H1 (cell line): ENCODE data around the gene FAM9C. TPM values are rescaled to one million over a fixed set of nuclear protein-coding genes. Genes with fewer than 3 reads are reported as not detected.

Experiments
- CTCF ChIA-PET: fragments of 300-600 bp; sonication (Branson Sonifier 250); formaldehyde crosslinking; loops from one replicate; lab custom pipeline; 2021; ENCODE audit not compliant: partially characterized antibody; lab: Charles Lee
- POLR2A ChIA-PET: fragments of 300-600 bp; sonication (Branson Sonifier 250); formaldehyde crosslinking; loops from one replicate; lab custom pipeline; 2021; ENCODE audit warnings: inconsistent platforms; ENCODE audit not compliant: partially characterized antibody; lab: Charles Lee
- DNase-seq, 2 experiments: peaks; one replicate each; pipeline versions ENCODE4 v3.0.0 to v3.0.0-alpha.2; 2010 to 2022; ENCODE audit warnings: low spot score in 2 of 2, low read depth in 1 of 2, mixed read lengths in 1 of 2
- FAIRE-seq: peaks from 2 replicates; lab custom pipeline; 2011; peaks lifted over from hg19 to GRCh38; lab: Jason Lieb, UNC
- H2AFZ ChIP-seq: 2 replicates; pipeline ENCODE4 v1.8.1; 2012; ENCODE audit warnings: low read length, inconsistent platforms
- H2AK5ac ChIP-seq: 2 replicates; pipeline ENCODE4 v1.6.1; 2013; ENCODE audit warnings: low read depth, low read length
- H2BK120ac ChIP-seq: replicated peaks from 2 replicates; pipeline ENCODE3; 2013; ENCODE audit warnings: low read depth, low read length, inconsistent platforms
- H2BK12ac ChIP-seq: 2 replicates; pipeline ENCODE4 v1.6.1; 2013; ENCODE audit warnings: low read depth, low read length
- H2BK15ac ChIP-seq: 2 replicates; pipeline ENCODE4 v1.6.1; 2013; ENCODE audit warnings: low read length
- H2BK20ac ChIP-seq: 2 replicates; pipeline ENCODE4 v1.6.1; 2013; ENCODE audit warnings: low read length
- H2BK5ac ChIP-seq: 2 replicates; pipeline ENCODE4 v1.6.1; 2013; ENCODE audit warnings: low read depth, low read length
- H3K14ac ChIP-seq: 2 replicates; pipeline ENCODE4 v1.6.1; 2013; ENCODE audit warnings: inconsistent platforms; ENCODE audit not compliant: insufficient read length
- H3K18ac ChIP-seq: 2 replicates; pipeline ENCODE4 v1.6.1; 2013; ENCODE audit warnings: low read length; ENCODE audit errors: extremely low read depth
- H3K23ac ChIP-seq: 2 replicates; pipeline ENCODE4 v1.6.1; 2013; ENCODE audit warnings: inconsistent platforms; ENCODE audit not compliant: insufficient read length
- H3K23me2 ChIP-seq: 2 replicates; pipeline ENCODE4 v1.6.1; 2013; ENCODE audit warnings: low read depth, low read length
- H3K27ac ChIP-seq: 2 replicates; pipeline ENCODE4 v1.6.1; 2011; ENCODE audit warnings: low read depth, low read length, inconsistent platforms
- H3K27me3 ChIP-seq, 4 experiments: replicated peaks in 1 of 4; 1 replicate in 1 of 4; 2 replicates in 3 of 4; pipeline versions ENCODE4 v1.6.1 to v1.8.1; 2011 to 2013; ENCODE audit warnings: low read length in 3 of 4, mild to moderate bottlenecking in 3 of 4, inconsistent platforms in 2 of 4, mixed read lengths in 2 of 4, moderate library complexity in 1 of 4; ENCODE audit not compliant: control insufficient read depth in 3 of 4, insufficient read depth in 3 of 4; ENCODE audit errors: extremely low read depth in 1 of 4
- H3K36me3 ChIP-seq, 4 experiments: 2 replicates each; pipeline versions ENCODE4 v1.6.1 to v1.8.1; 2011 to 2013; ENCODE audit warnings: mild to moderate bottlenecking in 4 of 4, low read length in 3 of 4, moderate library complexity in 2 of 4, control low read depth in 1 of 4, inconsistent platforms in 1 of 4; ENCODE audit not compliant: insufficient read depth in 4 of 4, control insufficient read depth in 2 of 4
- H3K4ac ChIP-seq: replicated peaks from 2 replicates; pipeline ENCODE3; 2013; ENCODE audit warnings: low read length, low read depth, mixed read lengths, inconsistent platforms; ENCODE audit not compliant: insufficient read length
- H3K4me1 ChIP-seq, 4 experiments: replicated peaks in 1 of 4; 1 replicate in 1 of 4; 2 replicates in 3 of 4; pipeline versions ENCODE4 v1.6.1 to v1.8.1; 2011 to 2013; ENCODE audit warnings: low read length in 3 of 4, inconsistent platforms in 2 of 4, mixed read lengths in 1 of 4; ENCODE audit not compliant: insufficient read depth in 4 of 4, control insufficient read depth in 3 of 4
- H3K4me2 ChIP-seq, 2 experiments: 2 replicates each; pipeline versions ENCODE4 v1.6.1 to v1.8.1; 2011 to 2013; ENCODE audit warnings: low read depth in 2 of 2, low read length in 2 of 2, control low read depth in 1 of 2, inconsistent platforms in 1 of 2, mild to moderate bottlenecking in 1 of 2; ENCODE audit not compliant: insufficient read depth in 1 of 2
- H3K4me3 ChIP-seq, 4 experiments: fragments of 200-600, 300-600 bp in 1 of 4; sonication (generic), shearing (Covaris generic), sonication (Bioruptor Twin) in 1 of 4; 2 replicates each; pipeline versions ENCODE4 v1.5.1 to v1.8.1; 2011 to 2016; ENCODE audit warnings: low read length in 4 of 4, low read depth in 3 of 4, control low read depth in 2 of 4, inconsistent platforms in 2 of 4, mild to moderate bottlenecking in 2 of 4, mixed read lengths in 1 of 4, moderate library complexity in 1 of 4; ENCODE audit not compliant: insufficient read depth in 2 of 4; ENCODE audit errors: extremely low read depth in 1 of 4
- H3K56ac ChIP-seq: replicated peaks from 2 replicates; pipeline ENCODE3; 2013; ENCODE audit warnings: low read depth, mild to moderate bottlenecking, mixed read lengths, low read length, inconsistent platforms; ENCODE audit not compliant: insufficient read length
- H3K79me1 ChIP-seq: 2 replicates; pipeline ENCODE4 v1.6.1; 2013; ENCODE audit warnings: low read depth, low read length, control low read depth
- H3K79me2 ChIP-seq, 2 experiments: 2 replicates each; pipeline versions ENCODE4 v1.6.1 to v1.8.1; 2012 to 2013; ENCODE audit warnings: low read length in 2 of 2, mild to moderate bottlenecking in 2 of 2, inconsistent platforms in 1 of 2; ENCODE audit not compliant: insufficient read depth in 2 of 2, control insufficient read depth in 1 of 2
- H3K9ac ChIP-seq, 4 experiments: replicated peaks in 1 of 4; 1 replicate in 1 of 4; 2 replicates in 3 of 4; pipeline versions ENCODE4 v1.6.1 to v1.8.1; 2011 to 2013; ENCODE audit warnings: low read depth in 3 of 4, low read length in 3 of 4, control low read depth in 2 of 4, mild to moderate bottlenecking in 2 of 4, moderate library complexity in 2 of 4, inconsistent platforms in 1 of 4; ENCODE audit errors: extremely low read depth in 1 of 4
- H3K9me3 ChIP-seq, 2 experiments: 2 replicates each; pipeline versions ENCODE4 v1.6.1 to v1.8.1; 2012 to 2013; ENCODE audit warnings: mild to moderate bottlenecking in 2 of 2, moderate library complexity in 2 of 2, control low read depth in 1 of 2, inconsistent platforms in 1 of 2, low read depth in 1 of 2, low read length in 1 of 2, mixed read lengths in 1 of 2; ENCODE audit not compliant: insufficient read depth in 2 of 2
- H4K20me1 ChIP-seq, 2 experiments: replicated peaks in 1 of 2; 2 replicates each; pipeline versions ENCODE3 to v1.8.1; 2011 to 2013; ENCODE audit warnings: inconsistent platforms in 2 of 2, low read length in 2 of 2, mild to moderate bottlenecking in 1 of 2; ENCODE audit not compliant: insufficient read depth in 2 of 2, control insufficient read depth in 1 of 2
- H4K5ac ChIP-seq: 2 replicates; pipeline ENCODE4 v1.6.1; 2013; ENCODE audit warnings: low read length, low read depth, mixed read lengths, inconsistent platforms; ENCODE audit not compliant: insufficient read length
- H4K8ac ChIP-seq: 2 replicates; pipeline ENCODE4 v1.8.0; 2013; ENCODE audit warnings: mild to moderate bottlenecking, moderate library complexity, low read length, inconsistent platforms; ENCODE audit not compliant: insufficient read depth; ENCODE audit errors: extremely low read depth
- H4K91ac ChIP-seq: replicated peaks from 2 replicates; pipeline ENCODE3; 2013; ENCODE audit warnings: low read length, mixed read lengths, inconsistent platforms; ENCODE audit not compliant: insufficient read length
- CREB1 ChIP-seq: IDR thresholded peaks from 2 replicates; pipeline ENCODE4 v1.6.1; 2012; ENCODE audit warnings: inconsistent platforms
- E2F6 ChIP-seq: IDR thresholded peaks from 2 replicates; pipeline ENCODE4 v1.6.1; 2012; ENCODE audit warnings: inconsistent platforms
- HDAC2 ChIP-seq, 2 experiments: fragments of 300-600 bp in 1 of 2; sonication (generic) in 1 of 2; IDR thresholded peaks; 2 replicates each; pipeline ENCODE4 v1.6.1; 2011 to 2012; ENCODE audit warnings: low read depth in 2 of 2, low read length in 2 of 2, mild to moderate bottlenecking in 2 of 2, moderate library complexity in 2 of 2, borderline replicate concordance in 1 of 2, inconsistent platforms in 1 of 2
- KDM4A ChIP-seq: IDR thresholded peaks from one replicate; pipeline ENCODE4 v1.7.1; 2012; ENCODE audit warnings: low read depth, mild to moderate bottlenecking, moderate library complexity, low read length, inconsistent platforms; ENCODE audit not compliant: severe bottlenecking
- KDM5A ChIP-seq: fragments of 200-600 bp; IDR thresholded peaks from 2 replicates; pipeline ENCODE4 v1.7.1; 2012; ENCODE audit warnings: mild to moderate bottlenecking, low read length, inconsistent platforms, mixed read lengths
- RNF2 ChIP-seq: fragments of 200-900, 300-1000 bp; sonication (generic); IDR thresholded peaks from 2 replicates; pipeline ENCODE4 v1.7.1; 2016; ENCODE audit warnings: borderline replicate concordance, low read depth, mild to moderate bottlenecking, antibody characterized with exemption, low read length; ENCODE audit not compliant: poor library complexity, severe bottlenecking; ENCODE audit errors: missing control alignments
- TAF7 ChIP-seq: optimal IDR thresholded peaks from 2 replicates; pipeline ENCODE3; 2011; ENCODE audit warnings: low read depth, mild to moderate bottlenecking, inconsistent platforms, low read length, moderate library complexity, borderline replicate concordance
- TEAD4 ChIP-seq: IDR thresholded peaks from 2 replicates; pipeline ENCODE4 v1.6.1; 2012; ENCODE audit warnings: low read depth, low read length, inconsistent platforms, mixed read lengths
- YY1 ChIP-seq: IDR thresholded peaks from 2 replicates; pipeline ENCODE4 v1.6.1; 2011; ENCODE audit warnings: low read depth, mild to moderate bottlenecking, low read length
- WGBS, 2 experiments: shearing (Covaris generic) in 1 of 2; methylation state at CpG; one replicate each; pipeline versions ENCODE4 v1.1.6 to v1.1.7; 2013 to 2015; ENCODE audit warnings: low lambda C conversion rate in 2 of 2, mixed read lengths in 2 of 2, inconsistent platforms in 1 of 2, low coverage in 1 of 2, missing lambda C conversion rate in 1 of 2; ENCODE audit not compliant: insufficient replicate concordance in 2 of 2, insufficient coverage in 1 of 2, insufficient read length in 1 of 2; ENCODE audit errors: extremely low coverage in 1 of 2, missing lambda C conversion rate in 1 of 2; 5-methylcytosine and 5-hydroxymethylcytosine counted together
- polyA plus RNA-seq, 7 experiments: library from polyadenylated mRNA; depleted of rRNA in 3 of 7; stranded (reverse) in 5 of 7; unstranded in 2 of 7; fragments of >200 nt in 5 of 7; fragments of 200-250 nt in 2 of 7; gene quantifications; 1 replicate in 5 of 7; 2 replicates in 1 of 7; 4 replicates in 1 of 7; pipeline versions ENCODE4 v1.2.1 to v1.2.3, GENCODE V29; 2011 to 2013; ENCODE audit warnings: missing spikeins in 2 of 7, mixed read lengths in 2 of 7
- total RNA-seq: library from RNA; stranded (reverse); fragmentation: NEBNext Ultra II Directional; extraction: Animal tissue kit (Norgen Biotek cat#: 25700); gene quantifications from 2 replicates; pipeline ENCODE4 v1.2.1, GENCODE V29; 2021

Gene FAM9C
- total and polyA plus RNA-seq, 2 of the 8 experiments (the other 6 are each of a cell fraction or from before 2014, with no cell fraction given), result not detected

GRCh38 chrX:13093529-13094140, 49.2 kb upstream of the FAM9C start:
- Histone ChIP-seq H3K9ac (no peak overlapping the region), H2BK120ac (no peak overlapping the region), H3K79me1 (no peaks in the 10 kb centered on the region), H2BK12ac (no peak overlapping the region), H2BK5ac (no peak overlapping the region), H4K5ac (no peak overlapping the region), H4K91ac (no peak overlapping the region), H3K9me3 (no peaks in the 10 kb centered on the region), H3K27ac (no peak overlapping the region), H2AFZ (no peak overlapping the region), H3K4me1 (no peaks in the 10 kb centered on the region), H3K4me3 (no peak overlapping the region), H4K8ac (no peak overlapping the region), H2BK20ac (no peak overlapping the region), H3K4ac (no peak overlapping the region), H4K20me1 (no peaks in the 10 kb centered on the region), H3K18ac (no peak overlapping the region), H3K14ac (no peak overlapping the region), H3K79me2 (no peaks in the 10 kb centered on the region), H3K56ac (no peak overlapping the region), H2AK5ac (no peak overlapping the region), H2BK15ac (no peak overlapping the region), H3K23me2 (no peaks in the 10 kb centered on the region), H3K4me2 (no peak overlapping the region), H3K23ac (no peak overlapping the region), H3K36me3 (no peaks in the 10 kb centered on the region), H3K27me3 (no peaks in the 10 kb centered on the region)
- ChIA-PET CTCF (no interaction called here), POLR2A (no interaction called here)
- FAIRE-seq, result no peak
- WGBS, 2 experiments, result 94% methylated on average over 6 of the region's 6 CpGs; no CpG with 5 or more reads in 1 of the 2 experiments
- DNase-seq, result no peak
- no peak for TF ChIP-seq TEAD4
- TF ChIP-seq KDM5A, result no peak
- TF ChIP-seq TAF7, result no peak
- TF ChIP-seq CREB1, result no peak
- TF ChIP-seq HDAC2 (IDR thresholded peaks at IDR 0.05; ENCODE audit: borderline replicate concordance in 1 of 2, low read depth in 2 of 2, low read length in 2 of 2), result no peak
- no peak for TF ChIP-seq RNF2
- no peak for TF ChIP-seq YY1
- no peak for TF ChIP-seq KDM4A
- no peak for TF ChIP-seq E2F6
